Medulla oblongata (tissue), 1 donor: ENCODE data around the gene HOXC12.

Experiments used
- DNase-seq: peaks from one replicate; pipeline ENCODE4 v3.0.0-alpha.2; 2015; ENCODE audit errors: extremely low spot score

The HOXC12 gene

DNA sequence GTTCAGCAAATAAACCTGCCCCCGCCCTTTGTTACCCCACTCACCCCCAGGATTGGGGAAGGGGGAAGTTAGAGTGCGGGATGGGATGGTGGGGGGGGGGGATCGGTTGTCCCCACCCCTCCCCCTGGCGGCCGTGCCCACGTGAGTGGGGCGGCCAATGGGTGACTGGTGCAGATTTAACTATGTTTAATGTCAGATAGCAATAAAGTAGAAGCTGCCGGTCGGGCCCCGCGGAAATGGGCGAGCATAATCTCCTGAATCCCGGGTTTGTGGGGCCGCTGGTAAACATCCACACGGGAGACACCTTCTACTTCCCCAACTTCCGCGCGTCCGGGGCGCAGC is at the start of gene HOXC12:
HOXC12 (plus strand) TSS at position 210 of the 342 bp plus-strand sequence; CDS start at position 237, 27 bp downstream.
- no peak for DNase-seq

- DNase-seq, result no peak
Measured at GRCh38 chr12:53907103-53907502, 47.6 kb upstream of the HOXC12 start.

DNA sequence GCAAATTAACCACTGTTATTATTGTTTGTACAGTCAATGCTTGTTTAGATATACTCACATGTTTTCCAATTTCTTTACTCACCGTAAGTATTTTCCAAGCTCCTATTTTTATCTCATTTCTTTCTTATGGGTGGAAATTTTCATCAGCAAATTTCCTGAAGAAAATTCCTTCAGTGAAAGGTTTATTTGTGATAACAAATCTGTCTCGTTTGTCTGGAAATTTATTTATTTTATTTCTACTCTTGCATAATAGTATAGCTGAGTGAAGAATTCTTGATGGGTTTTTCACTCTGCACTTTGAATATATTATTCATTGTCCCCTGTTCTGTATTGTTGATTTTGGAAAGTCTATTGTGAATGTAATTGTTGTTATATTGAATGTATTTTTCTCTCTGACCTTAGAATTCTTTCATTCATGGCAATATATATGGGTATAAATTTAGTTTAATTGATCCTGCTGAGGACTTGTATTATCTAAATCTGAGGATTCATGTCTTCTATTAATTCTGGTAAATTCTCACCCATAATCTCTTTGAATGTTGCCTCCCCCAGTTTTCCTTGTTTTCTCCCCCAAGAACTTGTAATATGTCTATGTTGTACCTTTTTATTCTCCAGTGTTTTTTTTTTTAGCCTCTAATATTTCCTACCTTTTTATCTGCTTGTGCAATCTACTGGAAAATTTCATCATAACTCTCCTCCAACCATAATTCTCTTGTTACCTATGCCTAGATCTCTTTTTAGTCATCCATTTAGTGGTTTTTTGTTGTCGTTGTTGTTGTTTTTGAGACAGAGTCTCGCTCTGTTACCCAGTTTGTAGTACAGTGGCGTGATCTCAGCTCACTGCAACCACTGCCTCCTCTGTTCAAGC is 37.7 kb upstream of the HOXC12 start:
- no peak for DNase-seq

GRCh38 chr12:53924521-53925405 is 29.9 kb upstream of the HOXC12 start:
- no peak for DNase-seq

GRCh38 chr12:53927220-53928029 is 27.3 kb upstream of the HOXC12 start:
- DNase-seq, result no peak

GRCh38 chr12:53928054-53928835 is 26.5 kb upstream of the HOXC12 start:
- DNase-seq, result no peak

GRCh38 chr12:53929527-53929926 is 25.2 kb upstream of the HOXC12 start:
- DNase-seq, result no peak

DNA sequence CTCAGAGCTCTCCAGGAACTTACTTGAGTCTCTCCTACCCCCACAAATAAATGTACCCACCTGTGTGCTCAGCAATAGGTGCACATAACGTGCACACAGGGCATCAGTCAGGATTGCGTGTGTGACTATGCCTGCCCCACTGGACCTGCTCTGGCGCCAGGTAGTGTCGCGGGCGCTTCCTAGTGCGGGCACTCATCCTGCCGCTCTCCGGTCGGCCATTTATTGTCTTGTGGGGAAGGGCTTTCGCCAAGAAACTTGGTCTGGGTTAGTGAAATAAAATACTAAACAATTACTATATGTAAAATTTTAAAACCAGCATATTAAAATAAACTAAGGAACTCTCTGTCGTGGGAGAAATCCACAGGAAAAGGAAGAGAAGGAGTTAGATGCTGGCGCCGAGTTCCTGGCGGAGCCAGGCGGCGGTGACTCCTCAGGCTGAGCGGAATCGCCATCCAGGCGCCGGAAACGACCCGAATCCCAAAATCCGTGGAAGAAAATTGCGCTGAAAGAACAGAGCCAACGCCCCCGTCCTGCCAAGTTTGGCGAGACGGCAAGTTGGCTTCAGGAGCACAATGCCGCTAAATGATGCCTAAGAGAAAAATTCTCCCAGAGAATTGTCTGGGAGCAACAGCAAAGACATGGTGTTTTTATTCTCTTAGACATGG is 24.0 kb upstream of the HOXC12 start:
- DNase-seq, result no peak

DNA sequence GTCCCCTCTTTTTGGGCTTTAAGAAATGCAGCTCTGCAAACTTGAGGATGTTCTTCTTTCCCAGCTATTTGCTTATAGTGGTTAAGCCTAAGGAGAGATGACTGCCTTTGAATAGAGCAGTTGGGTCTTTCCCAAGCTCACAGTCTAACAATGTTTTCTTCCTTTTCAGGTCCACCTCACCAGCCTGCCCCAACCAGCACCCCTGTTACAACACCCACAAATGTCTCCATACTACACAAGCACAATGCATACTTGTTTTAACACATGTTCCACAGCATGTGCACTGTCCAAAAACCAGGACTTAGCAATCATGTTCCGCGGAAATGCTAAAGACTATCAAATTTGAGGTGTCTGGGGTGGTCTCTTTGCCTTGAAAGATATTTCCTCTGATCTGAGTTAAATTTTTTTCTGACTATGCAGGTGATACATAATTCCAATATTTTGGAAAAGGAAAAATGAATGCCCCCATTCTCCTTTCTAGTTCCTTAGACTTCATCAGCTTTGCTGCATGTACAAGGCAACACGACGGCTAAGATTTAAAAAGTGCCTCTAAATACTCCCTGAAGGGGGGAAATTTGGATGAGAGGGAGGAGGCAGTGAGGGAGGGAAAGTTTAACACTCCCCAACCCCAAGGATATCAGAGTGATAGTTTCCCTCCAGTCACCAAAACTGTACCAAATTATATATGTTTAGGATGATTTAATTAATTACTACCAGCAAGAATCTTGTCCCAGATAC is 22.7 kb upstream of the HOXC12 start:
- no peak for DNase-seq

- DNase-seq, result no peak
Measured at GRCh38 chr12:53932915-53933314, 21.8 kb upstream of the HOXC12 start.

GRCh38 chr12:53935383-53936341 is 19.0 kb upstream of the HOXC12 start:
- DNase-seq, result no peak

GRCh38 chr12:53937099-53937498 is 17.6 kb upstream of the HOXC12 start:
- DNase-seq, result no peak

GRCh38 chr12:53937596-53938325 is 16.9 kb upstream of the HOXC12 start:
- DNase-seq, result no peak

- DNase-seq, result peak; percentile 15
Measured at GRCh38 chr12:53938326-53939140, 16.2 kb upstream of the HOXC12 start, which contains the start of gene HOXC13. Gene HOXC13 (plus strand): TSS chr12:53938831. CDS start chr12:53938907, 76 bp downstream.

DNA sequence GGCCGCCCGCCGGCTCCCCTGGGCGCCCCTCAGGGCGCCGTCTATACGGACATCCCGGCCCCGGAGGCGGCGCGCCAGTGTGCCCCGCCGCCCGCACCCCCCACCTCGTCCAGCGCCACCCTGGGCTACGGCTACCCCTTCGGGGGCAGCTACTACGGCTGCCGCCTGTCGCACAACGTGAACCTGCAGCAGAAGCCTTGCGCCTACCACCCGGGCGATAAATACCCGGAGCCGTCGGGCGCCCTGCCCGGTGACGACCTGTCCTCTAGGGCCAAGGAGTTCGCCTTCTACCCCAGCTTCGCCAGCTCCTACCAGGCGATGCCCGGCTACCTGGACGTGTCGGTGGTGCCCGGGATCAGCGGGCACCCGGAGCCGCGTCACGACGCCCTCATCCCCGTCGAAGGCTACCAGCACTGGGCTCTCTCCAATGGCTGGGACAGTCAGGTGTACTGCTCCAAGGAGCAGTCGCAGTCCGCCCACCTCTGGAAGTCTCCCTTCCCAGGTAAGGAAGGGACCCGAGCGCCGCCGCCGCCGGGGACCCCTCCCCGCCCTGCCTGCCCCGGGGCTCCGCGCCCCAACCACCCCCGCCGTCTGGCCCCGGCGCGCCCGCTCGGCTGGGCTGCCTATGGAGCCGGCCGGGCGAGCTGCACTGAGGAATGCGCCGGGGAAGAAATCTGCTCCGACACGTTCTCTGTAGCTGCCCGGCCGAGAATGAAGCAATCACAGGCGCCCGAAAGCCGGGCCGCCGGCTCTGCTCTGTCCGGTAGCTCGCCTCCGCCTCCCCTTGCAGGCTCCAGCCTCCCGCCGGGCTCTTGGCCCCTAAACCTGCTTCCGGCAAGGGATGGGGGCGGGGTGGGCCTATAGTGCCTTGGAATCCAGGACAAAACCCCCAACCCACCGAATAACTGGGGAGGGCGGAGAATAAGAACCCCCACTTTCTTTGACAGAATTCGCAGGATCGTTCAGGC is 15.3 kb upstream of the HOXC12 start:
- DNase-seq, result no peak
